ENCODE results near the gene PRKD3.

PRKD3 gene

DNA sequence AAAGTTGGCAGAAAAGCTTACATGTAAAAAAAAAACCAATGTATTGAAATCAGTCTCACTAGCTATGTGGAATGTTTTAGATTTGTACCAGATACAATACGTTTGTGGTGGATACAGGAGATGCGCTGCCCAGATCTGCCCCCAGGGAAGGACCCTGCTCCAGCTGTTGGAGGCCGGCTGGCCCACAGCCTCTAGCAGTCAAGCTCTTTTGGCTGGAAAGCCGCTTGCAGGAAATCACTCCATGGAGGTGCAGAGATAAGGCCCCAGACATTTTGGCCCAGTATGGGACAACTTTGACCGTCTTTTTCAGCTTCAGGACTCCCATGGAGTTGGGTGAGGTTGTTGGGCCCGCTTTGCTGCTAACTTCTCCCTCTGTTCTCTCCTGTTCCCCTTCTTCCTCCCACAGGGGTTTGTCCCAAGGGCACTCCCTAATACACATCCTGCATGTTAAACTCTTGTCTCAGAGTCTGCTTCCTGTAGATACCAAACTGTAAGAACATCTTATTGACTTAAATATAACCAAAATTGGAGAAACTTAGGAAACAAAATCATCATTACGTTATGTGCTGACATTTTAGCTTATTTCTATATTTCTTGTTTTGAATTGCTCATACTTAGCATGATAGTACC is 18.1 kb upstream of the PRKD3 start:
- no peak for DNase-seq

DNA sequence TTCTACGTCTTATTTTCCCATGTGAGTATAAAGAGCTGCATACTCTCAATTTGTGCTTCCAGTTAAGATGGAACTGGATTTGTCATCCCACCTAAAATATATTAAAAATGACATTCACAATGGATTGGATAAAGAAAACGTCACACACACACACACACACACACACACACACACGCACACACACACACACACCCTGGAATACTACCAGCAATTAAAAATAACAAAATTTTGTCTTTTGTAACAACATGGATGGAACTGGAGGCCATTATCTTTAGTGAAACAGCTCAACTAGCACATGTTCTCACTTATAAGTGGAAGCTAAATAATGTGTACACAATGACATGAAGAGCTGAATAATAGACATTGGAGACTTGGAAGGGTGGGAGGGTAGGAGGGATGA is 16.0 kb upstream of the PRKD3 start:
- DNase-seq: no peak

DNA sequence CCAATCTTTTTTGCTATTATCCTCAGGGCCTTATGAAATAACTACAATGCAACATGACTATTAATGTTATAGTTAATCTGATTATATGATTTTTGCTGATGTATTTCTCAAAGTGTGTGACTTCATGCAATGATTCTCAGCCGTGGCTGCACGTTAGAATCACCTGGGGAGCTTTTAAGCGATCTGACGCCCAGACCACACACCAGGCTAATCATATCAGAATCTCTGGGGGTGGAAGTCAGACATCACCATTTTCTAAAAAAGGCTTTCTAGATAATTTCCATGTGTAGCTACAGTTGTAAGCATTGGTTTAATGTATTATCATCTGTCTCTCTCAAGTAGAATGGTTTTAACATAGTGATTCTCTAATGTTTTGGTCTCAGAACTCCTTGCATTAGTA is 14.3 kb upstream of the PRKD3 start:
- no peak for DNase-seq

GRCh38 chr2:37337620-37338280 is 13.1 kb upstream of the PRKD3 start:
- DNase-seq: no peak

DNA sequence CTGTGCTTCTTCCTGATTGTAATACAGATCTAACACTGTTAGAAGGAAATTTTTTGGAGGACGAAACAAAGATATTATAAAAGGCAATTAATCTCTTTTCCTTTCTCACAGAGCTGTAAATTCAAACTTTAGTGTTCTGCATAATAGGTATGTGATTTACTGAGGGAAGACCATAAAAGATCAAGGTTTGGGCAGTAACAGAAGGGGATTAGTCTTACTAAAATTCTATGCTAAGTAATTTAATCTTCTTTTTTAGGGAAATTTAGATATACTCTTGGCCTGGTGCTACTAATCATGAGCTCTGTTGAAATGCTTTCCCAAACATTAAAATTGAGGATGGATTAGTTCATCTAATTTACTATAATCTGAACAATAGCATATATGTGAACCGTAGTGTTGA is 11.0 kb upstream of the PRKD3 start:
- no peak for DNase-seq

DNA sequence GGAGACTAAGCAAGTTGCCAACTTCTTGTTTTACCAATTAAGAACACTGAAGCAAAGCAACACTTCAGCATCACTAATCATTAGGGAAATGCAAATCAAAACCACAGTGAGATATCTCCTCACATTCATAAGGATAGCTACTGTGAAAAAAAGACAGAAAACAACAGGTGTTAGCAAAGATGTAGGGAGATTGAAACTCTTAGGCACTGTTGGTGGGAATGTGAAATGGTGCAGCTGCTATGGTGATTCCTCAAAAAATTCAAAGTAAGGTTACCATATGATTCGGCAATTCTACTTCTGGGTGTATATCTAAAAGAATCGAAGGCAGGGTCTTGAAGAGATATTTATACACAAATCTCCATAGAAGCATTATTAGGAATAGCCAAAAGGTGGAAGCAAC is 8.6 kb upstream of the PRKD3 start:
- DNase-seq: no peak

- DNase-seq: no peak
These were observed 7.9 kb upstream of the PRKD3 start for GRCh38 chr2:37332560-37332959.

GRCh38 chr2:37330681-37331080 is 6.0 kb upstream of the PRKD3 start:
- DNase-seq: peak; percentile 47 to 50

DNA sequence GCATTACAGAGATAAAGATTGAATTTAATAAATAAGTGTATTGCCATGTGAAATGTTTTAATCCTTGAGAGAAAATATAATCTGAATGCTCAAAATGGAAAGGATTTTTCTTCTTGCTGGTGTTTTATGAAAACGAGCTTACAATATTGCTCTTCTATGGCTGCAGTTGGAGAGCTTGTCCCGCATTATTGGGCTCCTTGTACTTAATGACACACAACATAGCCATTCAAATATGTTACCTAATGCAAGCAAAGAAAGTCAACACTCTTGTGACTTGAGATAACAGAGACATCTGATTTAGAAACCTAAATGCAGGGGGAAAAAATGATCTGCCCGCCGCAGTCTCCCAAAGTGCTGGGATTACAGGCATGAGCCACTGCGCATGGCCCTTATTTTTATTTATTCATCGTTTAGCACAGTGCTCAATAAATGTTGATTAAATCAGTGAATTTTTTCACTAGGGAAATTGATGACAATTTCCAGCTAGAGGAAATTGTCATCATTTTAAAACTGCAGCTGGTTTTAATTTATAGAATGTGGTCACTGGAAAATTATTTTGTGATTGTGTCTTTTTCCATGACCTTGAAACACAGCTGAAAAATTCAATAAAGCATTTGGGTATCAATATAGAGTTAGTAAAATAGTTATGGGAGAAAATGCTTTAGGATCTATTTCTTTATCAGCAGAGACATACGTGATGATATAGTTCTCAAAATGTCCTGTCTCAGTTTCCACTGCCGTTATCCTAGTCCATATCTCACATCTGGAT is 2.4 kb upstream of the PRKD3 start:
- DNase-seq: no peak

- no peak for DNase-seq
These were observed 1.7 kb upstream of the PRKD3 start for GRCh38 chr2:37326285-37326684.

DNA sequence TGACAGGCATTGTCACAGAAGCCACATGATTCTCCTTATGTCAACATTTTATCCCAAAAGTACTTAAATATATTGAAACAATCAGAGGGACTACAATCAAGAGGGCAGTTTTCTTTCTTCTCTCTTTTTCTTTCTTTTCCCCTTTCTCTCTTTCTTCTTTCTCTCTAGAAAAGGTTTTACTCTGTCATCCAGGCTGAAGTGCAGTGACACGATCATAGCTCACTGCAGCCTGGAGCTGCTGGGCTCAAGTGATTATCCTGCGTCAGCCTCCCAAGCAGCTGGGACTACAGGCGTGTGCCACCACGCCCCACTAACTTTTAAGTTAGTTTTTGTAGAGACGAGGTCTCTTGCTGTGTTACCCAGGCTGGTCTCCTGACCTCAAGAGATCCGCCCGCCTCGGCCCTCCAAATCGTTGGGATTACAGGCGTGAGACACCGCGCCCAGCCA is 1.0 kb upstream of the PRKD3 start:
- no peak for DNase-seq

- no peak for DNase-seq
These were observed 172 bp downstream of the PRKD3 start for GRCh38 chr2:37324536-37324785.

- no peak for DNase-seq
These were observed 675 bp downstream of the PRKD3 start for GRCh38 chr2:37323781-37324535.

DNA sequence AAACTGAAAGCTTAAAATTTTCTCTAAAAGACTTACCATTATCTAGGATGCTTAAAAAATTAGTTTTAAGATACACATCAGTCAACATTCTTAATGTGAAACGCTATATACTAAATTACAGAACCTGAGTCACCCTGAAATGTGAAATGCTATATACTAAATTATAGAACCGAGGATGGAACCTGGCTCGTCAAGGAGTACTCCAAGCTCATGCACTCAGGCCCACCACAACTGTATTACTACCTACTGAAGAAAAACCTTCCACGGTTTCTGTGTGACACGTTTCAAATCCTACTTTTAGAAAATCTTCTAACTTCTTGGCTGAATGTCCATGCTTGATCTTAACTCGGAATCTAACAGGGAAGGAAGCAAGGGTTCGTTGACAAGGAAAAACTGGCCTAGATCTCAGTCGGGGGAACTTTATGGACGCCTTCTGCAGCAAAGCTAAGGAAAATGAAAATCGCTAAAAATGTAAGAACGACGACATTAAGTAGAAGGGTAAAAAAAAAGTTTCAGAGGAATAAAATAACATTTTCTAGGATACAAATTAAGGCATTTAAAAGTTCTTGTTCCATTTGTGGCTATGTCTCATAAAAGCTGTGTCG is 1.4 kb downstream of the PRKD3 start:
- no peak for DNase-seq

- DNase-seq: no peak
These were observed 2.3 kb downstream of the PRKD3 start for GRCh38 chr2:37322368-37322767.

DNA sequence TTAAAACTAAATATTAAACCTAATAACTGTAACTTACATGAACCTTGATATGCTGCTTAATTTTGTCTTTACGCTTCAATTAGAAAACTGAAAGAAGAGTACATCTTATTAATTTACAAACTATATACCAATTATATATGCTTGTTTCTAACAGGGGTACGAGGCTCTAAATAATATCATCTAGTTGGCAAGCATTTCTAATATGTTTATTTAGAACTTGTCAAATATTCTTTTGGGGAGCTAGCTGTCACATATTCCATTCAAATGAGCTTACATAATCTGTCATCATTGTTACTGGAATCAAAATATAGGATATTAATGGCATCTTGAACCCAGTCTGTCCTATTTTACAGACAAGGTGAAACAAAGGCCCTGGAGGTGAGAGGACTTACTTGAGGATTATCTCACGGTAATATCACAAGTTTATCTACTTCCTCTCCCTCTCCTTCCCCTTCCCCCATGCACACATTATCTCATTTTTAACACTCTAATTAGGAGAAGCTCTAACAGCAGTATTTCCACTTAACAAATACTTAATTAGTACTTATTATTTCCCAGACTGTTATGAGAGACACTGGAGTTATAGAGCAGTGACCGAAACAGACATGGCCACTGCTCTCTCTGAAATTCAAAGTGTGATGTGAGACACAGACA is 3.5 kb downstream of the PRKD3 start:
- no peak for DNase-seq

DNA sequence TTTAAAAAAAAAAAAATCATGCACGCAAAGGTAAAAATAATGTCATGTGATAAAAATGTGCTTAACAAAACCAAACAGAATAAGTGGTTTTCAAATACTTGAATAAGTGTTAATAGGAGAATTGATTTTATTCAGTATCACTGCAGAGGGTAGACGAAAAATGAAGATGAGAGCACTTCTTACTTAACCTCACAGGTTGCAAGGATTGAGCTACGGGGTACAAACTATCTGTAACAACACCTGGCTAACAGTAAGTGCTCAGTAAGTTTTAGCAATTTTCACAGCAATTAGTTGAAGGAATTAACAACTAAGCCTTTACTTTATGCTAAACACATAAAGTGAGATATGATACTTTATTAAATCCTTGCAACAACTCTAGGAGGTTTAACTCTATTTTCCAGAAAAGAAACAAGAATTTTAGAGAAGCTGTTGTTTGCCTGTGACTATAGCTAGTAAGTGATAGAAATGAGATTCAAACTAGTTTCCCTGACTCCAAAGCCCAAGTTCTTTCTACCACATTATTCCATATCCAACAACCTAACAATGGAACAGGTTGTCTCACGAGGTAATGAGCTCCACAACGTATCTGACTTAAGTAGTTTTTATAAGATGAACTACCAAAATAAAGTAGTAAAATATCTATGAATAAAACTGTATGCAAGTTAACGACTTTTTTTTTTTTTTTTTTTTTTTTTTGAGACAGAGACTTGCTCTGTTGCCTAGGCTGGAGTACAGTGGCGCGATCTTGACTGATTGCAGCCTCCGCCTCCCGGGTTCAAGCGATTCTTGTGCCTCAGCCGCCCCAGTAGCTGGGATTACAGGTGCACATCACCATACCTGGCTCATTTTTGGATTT is 4.7 kb downstream of the PRKD3 start:
- DNase-seq: no peak

- DNase-seq: no peak
These were observed 6.2 kb downstream of the PRKD3 start for GRCh38 chr2:37318401-37318800.

- no peak for DNase-seq
These were observed 6.9 kb downstream of the PRKD3 start for GRCh38 chr2:37317746-37318145.

- no peak for DNase-seq
These were observed 8.5 kb downstream of the PRKD3 start for GRCh38 chr2:37316181-37316580.

DNA sequence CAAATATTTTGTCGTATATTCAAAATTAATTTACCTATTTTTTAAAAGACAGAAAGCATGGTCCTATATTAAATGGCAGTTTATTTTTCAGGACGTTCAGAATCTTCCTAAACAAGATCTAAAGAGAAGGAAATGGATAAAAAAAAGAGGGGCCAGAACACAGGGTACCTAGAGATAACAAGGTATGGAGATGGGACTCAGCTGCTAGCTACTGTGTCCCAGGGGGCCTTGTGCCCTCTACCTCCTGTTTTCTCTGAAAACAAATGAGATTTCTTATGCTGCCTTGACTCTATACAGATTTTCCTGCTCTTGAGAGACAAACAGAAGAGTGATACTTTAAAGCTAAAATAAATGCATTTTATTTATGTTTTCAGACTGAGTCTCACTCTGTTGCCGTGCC is 9.3 kb downstream of the PRKD3 start:
- DNase-seq: no peak

DNA sequence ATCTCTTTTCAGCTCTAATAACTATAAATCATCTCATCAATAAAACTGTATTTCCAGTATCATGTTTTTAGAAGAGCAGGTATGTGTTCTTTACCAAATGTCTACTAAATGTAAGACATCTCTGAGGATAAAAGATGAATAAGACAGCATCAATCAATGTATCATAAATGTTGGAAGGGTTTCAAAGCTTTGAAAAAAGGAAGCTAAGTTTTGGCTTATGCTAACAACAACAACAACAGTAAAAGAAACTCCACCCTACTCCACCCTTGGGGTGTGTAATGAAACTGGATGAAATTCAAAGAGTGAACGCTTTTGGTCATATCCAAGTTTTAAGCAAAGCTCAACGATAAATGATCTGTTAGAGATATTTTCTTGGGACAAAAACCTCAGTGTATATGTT is 17.1 kb downstream of the PRKD3 start:
- DNase-seq: no peak
